Heart left ventricle (tissue), 16 donors: ENCODE data around the gene LGR6. TPM values are rescaled to one million over a fixed set of nuclear protein-coding genes. Genes with fewer than 3 reads are reported as not detected.

Experiments used
- ATAC-seq, 4 donors: fragments of 200-7000 bp; cut with Tn5 transposase; one replicate each; pipeline ENCODE4 v1.9.1; 2020 to 2022; ENCODE audit warnings: moderate library complexity in 4 of 4, mild to moderate bottlenecking in 3 of 4, moderate number of reproducible peaks in 1 of 4
- DNase-seq, 5 donors: peaks; one replicate each; pipeline ENCODE4 v3.0.0-alpha.2; 2020
- H3K27ac ChIP-seq, 12 donors: fragments of 200-600 bp; sonication (generic) in 4 of 12; one replicate each; pipeline versions ENCODE4 v1.5.0 to v1.8.0; 2016 to 2022; ENCODE audit warnings: mild to moderate bottlenecking in 2 of 12
- H3K27me3 ChIP-seq, 9 donors: fragments of 200-600 bp; sonication (generic) in 2 of 9; one replicate each; pipeline versions ENCODE4 v1.5.1 to v1.8.0; 2016 to 2022; ENCODE audit warnings: mild to moderate bottlenecking in 3 of 9
- H3K36me3 ChIP-seq, 9 donors: fragments of 200-600 bp; sonication (generic) in 2 of 9; one replicate each; pipeline versions ENCODE4 v1.5.0 to v1.8.0; 2018 to 2022; ENCODE audit warnings: mild to moderate bottlenecking in 2 of 9
- H3K4me1 ChIP-seq, 12 donors: fragments of 200-600 bp; sonication (generic) in 4 of 12; one replicate each; pipeline versions ENCODE4 v1.5.0 to v1.8.0; 2016 to 2022; ENCODE audit warnings: mild to moderate bottlenecking in 3 of 12
- H3K4me3 ChIP-seq, 12 donors: fragments of 200-600 bp; sonication (generic) in 4 of 12; one replicate each; pipeline versions ENCODE4 v1.5.0 to v1.8.0; 2017 to 2022; ENCODE audit warnings: mild to moderate bottlenecking in 9 of 12, moderate library complexity in 4 of 12
- H3K9me3 ChIP-seq, 12 donors: fragments of 200-600 bp; sonication (generic) in 4 of 12; one replicate each; pipeline versions ENCODE4 v1.5.0 to v1.8.0; 2016 to 2022; ENCODE audit warnings: mild to moderate bottlenecking in 1 of 12
- POLR2A ChIP-seq, 2 donors: fragments of 450-650 bp; IDR thresholded peaks; one replicate each; pipeline ENCODE4 v1.6.1; 2017; ENCODE audit warnings: antibody characterized with exemption in 2 of 2, mild to moderate bottlenecking in 2 of 2, moderate library complexity in 2 of 2
- WGBS, 4 donors: extraction: QIAGEN DNeasy Blood & Tissue Kit in 2 of 4; methylation state at CpG; one replicate each; pipeline versions ENCODE4 v1.1.5 to v1.1.7; 2013 to 2018; 5-methylcytosine and 5-hydroxymethylcytosine counted together
- intact Hi-C, 10 donors: fragments of 100-400 bp; cut with DNase I; formaldehyde crosslinking; loops; one replicate each; pipeline versions ENCODE4 v1.11.1 to v1.14.2; 2022
- polyA plus RNA-seq, 2 donors: library from polyadenylated mRNA; stranded (reverse); fragments of 200-250 nt; gene quantifications; one replicate each; pipeline ENCODE4 v1.2.3, GENCODE V29; 2013
- total RNA-seq, 9 donors: library from RNA; depleted of rRNA in 2 of 9; stranded (reverse); fragments of >200 nt in 2 of 9; fragmentation: NEBNext Ultra II Directional in 3 of 9; extraction: Animal tissue kit (Norgen Biotek cat#: 25700) in 3 of 9; gene quantifications; one replicate each; pipeline versions ENCODE4 v1.1.0 to v1.2.4, GENCODE V29; 2016 to 2023
- TF ChIP-seq, protein P1 (sequence below), 12 donors: fragments of 200-600 bp; sonication (generic) in 4 of 12; IDR thresholded peaks; one replicate each; pipeline versions ENCODE4 v1.5.0 to v1.8.0; 2018 to 2022; ENCODE audit warnings: antibody characterized with exemption in 12 of 12, mild to moderate bottlenecking in 5 of 12
- donor health status: ischemic (EF 13 %, LVEDD 7.1; RV severe dilation, severe dysfunction).
- donor health status: healthy with polysubstance abuse.
- donor health status: DM: no; HTN: yes; CAD: no.
- donor health status: DM: no; HTN: no; CAD: no.
- donor health status: ischemic (EF 25% LVEDD 6.9; RV normal size, moderate dysfunction).
- donor health status: ischemic (EF 25% LVEDD 5.7; RV mildly dilated, moderate dysfunction).
- donor health status: healthy.
- donor health status: DM: yes; HTN: yes; CAD: no.
- donor health status: ischemic (EF 35%, LVEDD 5.7; RV mildly dilated, moderate dysfunction).
- donor health status: nonischemic (EF 11% LVEDD 7.7; RV severe dilation, severe dysfunction).
- donor health status: DM: yes; HTN: yes; CAD: no.
- donor health status: PGD.
- donor health status: ischemic (EF 29% LVEDD 5.4; RV normal size, mild dysfunction).
- donor health status: nonischemic (EF 23%, LVEDD 6.1; RV moderate dilation, normal function).

The LGR6 gene
- total and polyA plus RNA-seq, 11 donors = 0.29 to 3.5 (median 1.7) TPM

DNA sequence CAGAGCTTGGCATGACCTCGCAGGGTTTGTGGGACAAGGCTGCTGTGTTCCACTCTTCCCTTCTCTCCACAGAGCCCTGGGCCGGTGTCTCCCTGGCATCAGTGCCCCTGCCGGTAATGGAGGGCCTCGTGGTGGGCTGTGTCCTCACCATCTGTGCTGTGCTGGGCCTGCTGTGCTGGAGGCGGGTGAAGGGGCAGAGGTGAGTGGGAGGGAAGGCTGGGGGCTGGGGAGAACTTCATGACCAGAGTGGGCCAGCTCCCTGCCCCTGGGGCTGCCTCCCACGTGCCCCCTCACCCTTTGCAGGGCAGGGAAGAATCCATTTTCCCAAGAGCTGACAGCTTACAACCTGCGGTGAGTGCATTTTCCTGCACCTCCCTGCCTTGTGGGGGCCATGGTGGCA is 12.0 kb upstream of the LGR6 start:
- H3K27me3 ChIP-seq = peaks cover 0 to 16% (median 0%) of the 10 kb centered on the region in 9 donors

DNA sequence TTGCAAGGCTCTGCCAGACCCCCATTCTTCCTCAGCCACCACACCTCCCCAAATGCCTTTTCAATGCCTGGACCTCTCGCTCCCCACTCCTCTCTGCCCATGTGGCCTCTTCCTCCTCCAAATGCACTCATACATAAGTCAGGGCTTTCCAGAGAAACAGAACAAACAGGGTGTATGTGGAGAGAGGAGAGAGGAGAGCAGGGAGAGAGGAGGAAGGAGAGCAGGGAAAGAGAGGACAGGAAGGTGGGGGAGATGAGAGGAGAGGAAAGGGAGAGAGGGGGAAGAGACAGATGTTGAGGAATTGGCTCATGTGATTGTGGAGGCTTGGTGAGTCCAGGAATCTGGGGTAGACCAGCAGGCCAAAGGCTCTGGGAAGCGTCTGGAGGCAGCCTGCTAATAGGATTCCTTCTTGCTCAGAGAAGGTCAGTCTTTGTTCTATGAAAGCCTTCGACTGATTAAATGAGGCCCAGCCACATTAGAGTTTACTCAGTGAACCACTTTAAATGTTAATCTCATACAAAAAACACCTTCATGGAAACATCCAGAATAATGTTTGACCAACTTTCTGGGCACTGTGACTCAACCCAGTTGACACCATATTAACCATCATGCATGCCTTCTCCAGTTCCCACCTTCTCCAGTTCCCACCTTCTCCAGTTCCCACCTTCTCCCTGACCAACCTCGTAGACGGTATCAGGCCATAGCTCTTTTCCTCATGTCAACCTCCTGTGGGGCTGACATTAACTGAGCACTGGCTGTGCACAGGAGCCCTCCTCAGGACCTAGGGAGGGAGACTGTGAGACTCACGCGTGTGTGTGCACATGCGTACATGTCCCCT is 11.3 kb upstream of the LGR6 start:
- intact Hi-C loops = loop anchor here in 1 of 10 donors (5.0 kb wide), 1 partner anchor 535 kb away; no protein-coding TSS in a partner anchor

More for the DNA sequence above, 12.0 kb upstream of the LGR6 start:
- TF ChIP-seq POLR2A (IDR thresholded peaks at IDR 0.05) = no peak
- TF ChIP-seq, protein P1, sequence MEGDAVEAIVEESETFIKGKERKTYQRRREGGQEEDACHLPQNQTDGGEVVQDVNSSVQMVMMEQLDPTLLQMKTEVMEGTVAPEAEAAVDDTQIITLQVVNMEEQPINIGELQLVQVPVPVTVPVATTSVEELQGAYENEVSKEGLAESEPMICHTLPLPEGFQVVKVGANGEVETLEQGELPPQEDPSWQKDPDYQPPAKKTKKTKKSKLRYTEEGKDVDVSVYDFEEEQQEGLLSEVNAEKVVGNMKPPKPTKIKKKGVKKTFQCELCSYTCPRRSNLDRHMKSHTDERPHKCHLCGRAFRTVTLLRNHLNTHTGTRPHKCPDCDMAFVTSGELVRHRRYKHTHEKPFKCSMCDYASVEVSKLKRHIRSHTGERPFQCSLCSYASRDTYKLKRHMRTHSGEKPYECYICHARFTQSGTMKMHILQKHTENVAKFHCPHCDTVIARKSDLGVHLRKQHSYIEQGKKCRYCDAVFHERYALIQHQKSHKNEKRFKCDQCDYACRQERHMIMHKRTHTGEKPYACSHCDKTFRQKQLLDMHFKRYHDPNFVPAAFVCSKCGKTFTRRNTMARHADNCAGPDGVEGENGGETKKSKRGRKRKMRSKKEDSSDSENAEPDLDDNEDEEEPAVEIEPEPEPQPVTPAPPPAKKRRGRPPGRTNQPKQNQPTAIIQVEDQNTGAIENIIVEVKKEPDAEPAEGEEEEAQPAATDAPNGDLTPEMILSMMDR (IDR thresholded peaks at IDR 0.05) = no peak
- peak in 1 of 5 donors; percentile 25 for DNase-seq
- no peaks in the 10 kb centered on the region for H3K9me3 ChIP-seq
- H3K4me3 ChIP-seq = no peak overlapping the region
- intact Hi-C loops = loop anchor here in 1 of 10 donors (5.0 kb wide), 1 partner anchor 536 kb away; no protein-coding TSS in a partner anchor
- H3K36me3 ChIP-seq = no peaks in the 10 kb centered on the region
- WGBS, 4 donors = 57 to 93% (median 87%) methylated on average over 2 to 7 of the region's 7 CpGs
- peaks cover 0 to 8% (median 0%) of the 10 kb centered on the region in 12 donors for H3K4me1 ChIP-seq
- ATAC-seq = no peak
- no peak overlapping the region for H3K27ac ChIP-seq

DNA sequence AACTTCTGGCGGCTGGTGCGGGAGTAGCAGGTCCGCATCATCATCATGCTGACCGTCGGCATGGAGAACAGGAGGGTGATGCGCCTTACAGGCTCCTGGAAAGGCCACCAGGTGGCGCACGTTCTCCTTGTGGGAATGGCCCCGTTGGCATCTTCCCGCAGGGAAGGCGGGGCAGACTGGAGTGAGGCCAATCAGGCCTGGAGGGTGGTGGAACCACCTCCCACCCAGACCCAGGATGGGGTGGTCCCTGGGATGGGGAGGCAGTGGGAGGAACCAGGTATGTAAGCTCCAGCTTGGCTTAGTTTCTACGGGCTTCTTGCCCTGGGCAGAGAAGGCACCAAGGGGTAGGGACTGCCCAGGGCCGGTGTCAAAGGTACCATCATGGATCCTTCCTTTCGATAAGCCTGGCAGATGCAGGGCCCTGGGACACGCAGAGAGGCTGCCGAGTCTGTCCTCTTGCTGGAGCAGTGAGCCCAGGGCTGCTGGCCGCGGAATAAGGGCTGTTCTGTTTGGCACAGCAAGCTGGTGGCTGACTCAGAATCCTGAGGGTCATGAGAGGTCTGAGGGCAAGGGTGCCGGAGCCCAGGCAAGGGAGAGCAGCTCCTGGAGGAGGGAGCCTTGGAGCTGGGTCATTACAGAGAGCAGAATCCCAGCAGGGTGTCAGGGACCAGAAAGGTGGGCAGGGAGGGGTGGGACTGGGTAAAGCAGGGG is 8.7 kb upstream of the LGR6 start:
- no peak for TF ChIP-seq POLR2A (IDR thresholded peaks at IDR 0.05)
- TF ChIP-seq, protein P1 (IDR thresholded peaks at IDR 0.05) = peak; percentile 66 to 87 (median 76)
- H3K27me3 ChIP-seq = peaks cover 0 to 20% (median 0%) of the 10 kb centered on the region in 9 donors
- H3K27ac ChIP-seq = no peak overlapping the region
- WGBS, 4 donors = 12 to 76% (median 18%) methylated on average over 3 to 19 of the region's 19 CpGs
- H3K4me3 ChIP-seq = no peak overlapping the region
- H3K9me3 ChIP-seq = no peaks in the 10 kb centered on the region
- H3K4me1 ChIP-seq = peaks cover 0 to 8% (median 0%) of the 10 kb centered on the region in 12 donors
- DNase-seq = peak; percentile 67 to 85 (median 78)
- intact Hi-C loops = loop anchor here in 7 of 10 donors (2.0 to 5.0 kb wide), 4 partner anchors 130 to 534 kb away; no protein-coding TSS in a partner anchor
- H3K36me3 ChIP-seq = no peaks in the 10 kb centered on the region
- ATAC-seq = peak; percentile 45 to 80 (median 64)

More for the DNA sequence above, 11.3 kb upstream of the LGR6 start:
- Histone ChIP-seq H3K4me3 (no peak overlapping the region), H3K27ac (no peak overlapping the region), H3K27me3 (peaks cover 0 to 16% (median 0%) of the 10 kb centered on the region in 9 donors), H3K4me1 (peaks cover 0 to 8% (median 0%) of the 10 kb centered on the region in 12 donors), H3K36me3 (no peaks in the 10 kb centered on the region), H3K9me3 (no peaks in the 10 kb centered on the region)
- 84 to 93% (median 90%) methylated on average over 8 of the region's 8 CpGs for WGBS, 4 donors
- no peak for ATAC-seq
- TF ChIP-seq, protein P1 (IDR thresholded peaks at IDR 0.05) = no peak
- TF ChIP-seq POLR2A (IDR thresholded peaks at IDR 0.05) = no peak
- no peak for DNase-seq
